OCI-LY1 (cell line): ENCODE measurements around the gene ZIC1.

Experiments
- CTCF ChIP-seq: fragments of 200-600 bp; sonication (generic), shearing (Covaris generic); IDR thresholded peaks from 2 replicates; pipeline ENCODE4 v1.5.1; 2017; ENCODE audit warnings: mild to moderate bottlenecking, antibody characterized with exemption, low read length, moderate library complexity, mixed read lengths
- EZH2 ChIP-seq: fragments of 200-600 bp; sonication (generic), shearing (Covaris generic); IDR thresholded peaks from 2 replicates; pipeline ENCODE4 v1.8.0; 2017; ENCODE audit warnings: borderline replicate concordance, mixed run types, mild to moderate bottlenecking, antibody characterized with exemption, low read length, moderate library complexity, mixed read lengths

- no peak for TF ChIP-seq EZH2
- TF ChIP-seq CTCF, result no peak
Observed at GRCh38 chr3:147398813-147399534, 10.2 kb upstream of the ZIC1 start.
